MM.1S (cell line): ENCODE data around the gene DEAF1.

ENCODE experiments used
- DNase-seq: peaks from one replicate; pipeline ENCODE4 v3.0.0-alpha.2; 2015
- H2AFZ ChIP-seq: fragments of 300-600 bp; sonication (generic); 2 replicates; pipeline ENCODE4 v1.6.0; 2016; ENCODE audit warnings: antibody characterized with exemption, low read length
- H3F3A ChIP-seq: fragments of 300-600 bp; sonication (generic); 2 replicates; pipeline ENCODE4 v1.6.1; 2016; ENCODE audit warnings: mild to moderate bottlenecking, antibody characterized with exemption, low read length, moderate library complexity, mixed read lengths; ENCODE audit not compliant: insufficient read depth
- H3K27ac ChIP-seq: fragments of 300-600 bp; sonication (generic); 2 replicates; pipeline ENCODE4 v1.5.1; 2016; ENCODE audit warnings: mild to moderate bottlenecking, low read length
- H3K27me3 ChIP-seq: fragments of 300-600 bp; sonication (generic); replicated peaks from 2 replicates; pipeline ENCODE4 v1.6.0; 2016; ENCODE audit warnings: low read length; ENCODE audit not compliant: insufficient read depth
- H3K36me3 ChIP-seq: fragments of 300-600 bp; sonication (generic); replicated peaks from 2 replicates; pipeline ENCODE4 v1.6.1; 2016; ENCODE audit warnings: mild to moderate bottlenecking, low read length, mixed read lengths; ENCODE audit not compliant: insufficient read depth
- H3K4me1 ChIP-seq: fragments of 300-600 bp; sonication (generic); 2 replicates; pipeline ENCODE4 v1.6.1; 2016; ENCODE audit warnings: low read length, mixed read lengths
- H3K4me2 ChIP-seq: fragments of 300-600 bp; sonication (generic); 2 replicates; pipeline ENCODE4 v1.6.0; 2016; ENCODE audit warnings: low read depth, low read length
- H3K4me3 ChIP-seq: fragments of 300-600 bp; sonication (generic); 2 replicates; pipeline ENCODE4 v1.5.1; 2016; ENCODE audit warnings: low read length, mixed read lengths
- H3K79me2 ChIP-seq: fragments of 300-600 bp; sonication (generic); 2 replicates; pipeline ENCODE4 v1.6.1; 2016; ENCODE audit warnings: mixed run types, low read length, mixed read lengths
- H3K9ac ChIP-seq: fragments of 300-600 bp; sonication (generic); 2 replicates; pipeline ENCODE4 v1.6.1; 2016; ENCODE audit warnings: low read length, mixed read lengths
- H3K9me2 ChIP-seq: fragments of 300-600 bp; sonication (generic); replicated peaks from 2 replicates; pipeline ENCODE4 v1.6.1; 2016; ENCODE audit warnings: mild to moderate bottlenecking, low read length, mixed read lengths; ENCODE audit not compliant: insufficient read depth
- H3K9me3 ChIP-seq: fragments of 300-600 bp; sonication (generic); replicated peaks from 2 replicates; pipeline ENCODE4 v1.6.1; 2016; ENCODE audit warnings: mild to moderate bottlenecking, low read length, mixed read lengths; ENCODE audit not compliant: insufficient read depth
- H4K20me1 ChIP-seq: fragments of 300-600 bp; sonication (generic); 2 replicates; pipeline ENCODE4 v1.6.1; 2016; ENCODE audit warnings: mild to moderate bottlenecking, low read length, moderate library complexity, mixed read lengths; ENCODE audit not compliant: insufficient read depth
- CTCF ChIP-seq: fragments of 300-600 bp; sonication (generic); IDR thresholded peaks from 2 replicates; pipeline ENCODE4 v1.5.1; 2016; ENCODE audit warnings: antibody characterized with exemption, low read length, mixed read lengths
- EZH2 ChIP-seq: fragments of 300-600 bp; sonication (generic); optimal IDR thresholded peaks from 2 replicates; pipeline ENCODE3; 2017; ENCODE audit warnings: low read depth, mild to moderate bottlenecking, antibody characterized with exemption, low read length, mixed read lengths
- EZH2phosphoT487 ChIP-seq: fragments of 300-600 bp; sonication (generic); IDR thresholded peaks from 2 replicates; pipeline ENCODE4 v1.6.1; 2018; ENCODE audit warnings: antibody characterized with exemption, low read length

The DEAF1 gene

GRCh38 chr11:696955-697491, 2.0 kb upstream of the DEAF1 start:
- Histone ChIP-seq H4K20me1 (no peaks in the 10 kb centered on the region), H3K79me2 (peaks cover 44% of the 10 kb centered on the region), H3K9me3 (no peaks in the 10 kb centered on the region), H3K36me3 (no peaks in the 10 kb centered on the region), H3K9ac (no peak overlapping the region; the same call in 1 of the 2 replicates), H3K4me3 (peak overlapping the region; percentile 97), H3K27ac (peak overlapping the region; percentile 100; the same call in 1 of the 2 replicates), H3K27me3 (no peaks in the 10 kb centered on the region), H3F3A (peaks cover 31% of the 10 kb centered on the region), H2AFZ (no peak overlapping the region), H3K4me2 (peak overlapping the region; percentile 55; the same call in 1 of the 2 replicates), H3K9me2 (no peaks in the 10 kb centered on the region), H3K4me1 (peaks cover 24% of the 10 kb centered on the region)
- TF ChIP-seq CTCF (no peak), EZH2phosphoT487 (no peak)
- DNase-seq: no peak

GRCh38 chr11:695538-696248, 671 bp upstream of the DEAF1 start, which contains the start of gene TMEM80:
Gene TMEM80, plus strand, starts transcription at chr11:695816. Its CDS starts 12 bp downstream, at chr11:695828.
- Histone ChIP-seq H3K4me3 (peak within 1 kb of the TSS; percentile 97), H3K27ac (peak within 1 kb of the TSS; percentile 100), H3K4me2 (peak within 1 kb of the TSS; percentile 77), H3K9me3 (no peaks in the 10 kb centered on the region), H3K9me2 (no peaks in the 10 kb centered on the region), H3K79me2 (peaks cover 57% of the 10 kb centered on the region), H3F3A (peaks cover 31% of the 10 kb centered on the region), H3K4me1 (peaks cover 25% of the 10 kb centered on the region), H3K27me3 (no peaks in the 10 kb centered on the region), H3K9ac (peak within 1 kb of the TSS; percentile 100), H4K20me1 (no peaks in the 10 kb centered on the region), H3K36me3 (no peaks in the 10 kb centered on the region), H2AFZ (peak within 1 kb of the TSS; percentile 97)
- peak; percentile 99 for DNase-seq
- no peak for TF ChIP-seq EZH2
- no peak for TF ChIP-seq EZH2phosphoT487
- TF ChIP-seq CTCF: no peak

- peaks cover 31% of the 10 kb centered on the region for H3F3A ChIP-seq
- no peak for TF ChIP-seq CTCF
- no peak for TF ChIP-seq EZH2
- no peak for TF ChIP-seq EZH2phosphoT487
- H3K4me3 ChIP-seq: peak overlapping the region; percentile 97
- peak overlapping the region; percentile 100 for H3K27ac ChIP-seq
- peaks cover 25% of the 10 kb centered on the region for H3K4me1 ChIP-seq
- H3K36me3 ChIP-seq: no peaks in the 10 kb centered on the region
- H3K9me2 ChIP-seq: no peaks in the 10 kb centered on the region
- no peaks in the 10 kb centered on the region for H3K9me3 ChIP-seq
- no peaks in the 10 kb centered on the region for H3K27me3 ChIP-seq
- peak overlapping the region; percentile 100 for H3K9ac ChIP-seq
- no peaks in the 10 kb centered on the region for H4K20me1 ChIP-seq
- peak overlapping the region; percentile 97 for H2AFZ ChIP-seq
- DNase-seq: no peak
- H3K79me2 ChIP-seq: peaks cover 62% of the 10 kb centered on the region
- H3K4me2 ChIP-seq: peak overlapping the region; percentile 77; the same call in 1 of the 2 replicates
These were observed 191 bp upstream of the DEAF1 start for GRCh38 chr11:695288-695537.
